Endothelial cell of umbilical vein (primary cell): ENCODE measurements around the gene CACNG8. TPM values are rescaled to one million over a fixed set of nuclear protein-coding genes. Genes with fewer than 3 reads are reported as not detected.

Experiments
- BruUV-seq: library from RNA; stranded (reverse); fragments of 400-500 nt; replicated peaks from 2 replicates; lab custom pipeline; 2021; lab: Mats Ljungman, UMichigan
- CTCF ChIA-PET: fragments of 300-600, 350-600 bp; sonication (Branson Sonifier 250); formaldehyde crosslinking; loops from one replicate; lab custom pipeline; 2021; ENCODE audit warnings: antibody characterized with exemption, inconsistent platforms; lab: Charles Lee
- POLR2A ChIA-PET: fragments of 300-600, 350-600 bp; sonication (Branson Sonifier 250); formaldehyde crosslinking; loops from one replicate; lab custom pipeline; 2021; ENCODE audit warnings: antibody characterized with exemption, inconsistent platforms; lab: Charles Lee
- DNase-seq: peaks from one replicate; pipeline ENCODE4 v3.0.0-alpha.2; 2011; ENCODE audit warnings: low read depth, low spot score
- FAIRE-seq: peaks from 2 replicates; lab custom pipeline; 2011; peaks lifted over from hg19 to GRCh38; lab: Jason Lieb, UNC
- H2AFZ ChIP-seq: 2 replicates; pipeline ENCODE4 v1.6.0; 2012; ENCODE audit warnings: low read depth, low read length, control low read depth, inconsistent platforms
- H3K27ac ChIP-seq: 2 replicates; pipeline ENCODE4 v1.5.1; 2011; ENCODE audit warnings: low read depth, mild to moderate bottlenecking, control low read depth, low read length, moderate library complexity; ENCODE audit not compliant: insufficient read depth
- H3K27me3 ChIP-seq, 2 experiments: 2 replicates each; pipeline versions ENCODE4 v1.6.0 to v1.6.1; 2011; ENCODE audit warnings: low read length in 2 of 2, mixed read lengths in 1 of 2; ENCODE audit not compliant: control insufficient read depth in 2 of 2, insufficient read depth in 2 of 2
- H3K36me3 ChIP-seq, 2 experiments: 2 replicates in 1 of 2; 3 replicates in 1 of 2; pipeline ENCODE4 v1.5.1; 2011; ENCODE audit warnings: low read length in 2 of 2, mild to moderate bottlenecking in 1 of 2, moderate library complexity in 1 of 2; ENCODE audit not compliant: control insufficient read depth in 2 of 2, insufficient read depth in 2 of 2; ENCODE audit errors: extremely low read depth in 1 of 2
- H3K4me1 ChIP-seq: 3 replicates; pipeline ENCODE4 v1.5.1; 2011; ENCODE audit warnings: mild to moderate bottlenecking, low read length; ENCODE audit not compliant: control insufficient read depth, insufficient read depth; ENCODE audit errors: extremely low read depth
- H3K4me2 ChIP-seq: 2 replicates; pipeline ENCODE4 v1.6.1; 2011; ENCODE audit warnings: low read length, control low read depth, mixed read lengths; ENCODE audit not compliant: insufficient read depth
- H3K4me3 ChIP-seq, 3 experiments: fragments of 200-600 bp in 1 of 3; sonication (generic), shearing (Covaris generic) in 1 of 3; replicated peaks in 1 of 3; 2 replicates each; pipeline ENCODE4 v1.5.1; 2011 to 2016; ENCODE audit warnings: control low read depth in 3 of 3, low read length in 3 of 3, mild to moderate bottlenecking in 2 of 3, inconsistent platforms in 1 of 3, low read depth in 1 of 3, moderate library complexity in 1 of 3; ENCODE audit not compliant: insufficient read depth in 1 of 3
- H3K79me2 ChIP-seq: 2 replicates; pipeline ENCODE4 v1.6.0; 2012; ENCODE audit warnings: low read length, inconsistent platforms; ENCODE audit not compliant: control insufficient read depth, insufficient read depth
- H3K9ac ChIP-seq: replicated peaks from 2 replicates; pipeline ENCODE3; 2011; ENCODE audit warnings: low read length, control low read depth; ENCODE audit not compliant: insufficient read depth; ENCODE audit errors: extremely low read depth
- H3K9me1 ChIP-seq: replicated peaks from 3 replicates; pipeline ENCODE4 v1.6.0; 2011; ENCODE audit warnings: mild to moderate bottlenecking, low read length; ENCODE audit not compliant: control insufficient read depth, insufficient read depth; ENCODE audit errors: extremely low read depth
- H3K9me3 ChIP-seq: replicated peaks from 2 replicates; pipeline ENCODE4 v1.5.1; 2012; ENCODE audit warnings: low read length, inconsistent platforms; ENCODE audit not compliant: control insufficient read depth, insufficient read depth
- H4K20me1 ChIP-seq: replicated peaks from 2 replicates; pipeline ENCODE3; 2011; ENCODE audit warnings: mild to moderate bottlenecking, low read length; ENCODE audit not compliant: control insufficient read depth, insufficient read depth; ENCODE audit errors: extremely low read depth
- EZH2 ChIP-seq: IDR thresholded peaks from 2 replicates; pipeline ENCODE4 v1.6.1; 2012; ENCODE audit warnings: borderline replicate concordance, low read depth, mild to moderate bottlenecking, moderate library complexity, low read length, inconsistent platforms; ENCODE audit not compliant: severe bottlenecking
- FOS ChIP-seq: IDR thresholded peaks from 2 replicates; pipeline ENCODE4 v1.6.1; 2011; ENCODE audit warnings: mild to moderate bottlenecking, low read length, moderate library complexity, borderline replicate concordance; ENCODE audit not compliant: insufficient read depth
- GATA2 ChIP-seq: IDR thresholded peaks from 2 replicates; pipeline ENCODE4 v1.7.0; 2011; ENCODE audit warnings: low read depth, mild to moderate bottlenecking, moderate library complexity, mixed read lengths, low read length; ENCODE audit not compliant: insufficient read length, insufficient read depth
- JUN ChIP-seq: IDR thresholded peaks from 2 replicates; pipeline ENCODE4 v1.6.1; 2011; ENCODE audit warnings: borderline replicate concordance, low read depth; ENCODE audit not compliant: insufficient read length, insufficient read depth
- MYC ChIP-seq: IDR thresholded peaks from one replicate; pipeline ENCODE4 v1.6.1; 2011; ENCODE audit warnings: mild to moderate bottlenecking, low read depth, low read length
- POLR2A ChIP-seq: IDR thresholded peaks from 2 replicates; pipeline ENCODE4 v1.6.1; 2012; ENCODE audit warnings: low read depth, mild to moderate bottlenecking, control low read depth, low read length
- POLR2AphosphoS5 ChIP-seq: IDR thresholded peaks from 2 replicates; pipeline ENCODE4 v1.6.1; 2012; ENCODE audit warnings: low read depth, mild to moderate bottlenecking, control low read depth, low read length, moderate library complexity; ENCODE audit not compliant: insufficient read depth
- dilution Hi-C: fragments of 300-500 bp; cut with MboI; formaldehyde crosslinking; loops from one replicate; pipeline ENCODE4 v1.15.0; 2019; ENCODE audit warnings: low sequenced_read_pairs; ENCODE audit not compliant: extremely low pct_ligation_motif_present
- intact Hi-C: fragments of 100-400 bp; cut with micrococcal nuclease; formaldehyde crosslinking; loops from one replicate; pipeline ENCODE4 v1.10.0; 2022
- polyA plus RNA-seq, 4 experiments: library from polyadenylated mRNA; depleted of rRNA in 3 of 4; stranded (reverse) in 3 of 4; unstranded in 1 of 4; fragments of >200 nt; gene quantifications; 2 replicates each; pipeline versions ENCODE4 v1.2.1 to v1.2.3, GENCODE V29; 2011 to 2012; ENCODE audit warnings: missing spikeins in 1 of 4
- total RNA-seq: library from RNA; stranded (reverse); gene quantifications from 2 replicates; pipeline ENCODE4 v1.2.3, GENCODE V29; 2021
- TF ChIP-seq, protein P1 (sequence below), 2 donors: IDR thresholded peaks; 1 replicate in 1 of 2; 2 replicates in 1 of 2; pipeline ENCODE4 v1.5.1; 2011; ENCODE audit warnings: low read length in 2 of 2, mild to moderate bottlenecking in 2 of 2, moderate library complexity in 2 of 2, control low read depth in 1 of 2, inconsistent platforms in 1 of 2, low read depth in 1 of 2; ENCODE audit not compliant: insufficient read depth in 1 of 2; ENCODE audit errors: extremely low read depth in 1 of 2
- TF ChIP-seq, protein P2 (sequence below): IDR thresholded peaks from 2 replicates; pipeline ENCODE4 v1.6.1; 2011; ENCODE audit not compliant: insufficient read depth, insufficient read length

The CACNG8 gene
- total and polyA plus RNA-seq, 2 donors (not counting 3 experiments of a cell fraction or from before 2014, with no cell fraction given), result 0.18 to 1.7 TPM

- no peak overlapping the region for H3K4me3 ChIP-seq
- H3K4me2 ChIP-seq, result no peak overlapping the region
- peaks cover 5% of the 10 kb centered on the region for H3K4me1 ChIP-seq
- TF ChIP-seq GATA2 (no peak), POLR2A (no peak), EZH2 (no peak), FOS (no peak), MYC (no peak), JUN (no peak), POLR2AphosphoS5 (no peak)
- TF ChIP-seq, protein P1, sequence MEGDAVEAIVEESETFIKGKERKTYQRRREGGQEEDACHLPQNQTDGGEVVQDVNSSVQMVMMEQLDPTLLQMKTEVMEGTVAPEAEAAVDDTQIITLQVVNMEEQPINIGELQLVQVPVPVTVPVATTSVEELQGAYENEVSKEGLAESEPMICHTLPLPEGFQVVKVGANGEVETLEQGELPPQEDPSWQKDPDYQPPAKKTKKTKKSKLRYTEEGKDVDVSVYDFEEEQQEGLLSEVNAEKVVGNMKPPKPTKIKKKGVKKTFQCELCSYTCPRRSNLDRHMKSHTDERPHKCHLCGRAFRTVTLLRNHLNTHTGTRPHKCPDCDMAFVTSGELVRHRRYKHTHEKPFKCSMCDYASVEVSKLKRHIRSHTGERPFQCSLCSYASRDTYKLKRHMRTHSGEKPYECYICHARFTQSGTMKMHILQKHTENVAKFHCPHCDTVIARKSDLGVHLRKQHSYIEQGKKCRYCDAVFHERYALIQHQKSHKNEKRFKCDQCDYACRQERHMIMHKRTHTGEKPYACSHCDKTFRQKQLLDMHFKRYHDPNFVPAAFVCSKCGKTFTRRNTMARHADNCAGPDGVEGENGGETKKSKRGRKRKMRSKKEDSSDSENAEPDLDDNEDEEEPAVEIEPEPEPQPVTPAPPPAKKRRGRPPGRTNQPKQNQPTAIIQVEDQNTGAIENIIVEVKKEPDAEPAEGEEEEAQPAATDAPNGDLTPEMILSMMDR (IDR thresholded peaks at IDR 0.05; ENCODE audit: extremely low read depth in 1 of 2, insufficient read depth in 1 of 2, low read depth in 1 of 2, low read length in 2 of 2), result no peak
- TF ChIP-seq, protein P2, sequence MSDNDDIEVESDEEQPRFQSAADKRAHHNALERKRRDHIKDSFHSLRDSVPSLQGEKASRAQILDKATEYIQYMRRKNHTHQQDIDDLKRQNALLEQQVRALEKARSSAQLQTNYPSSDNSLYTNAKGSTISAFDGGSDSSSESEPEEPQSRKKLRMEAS, result no peak
- no peak for DNase-seq
- intact Hi-C loops (no loop called here), dilution Hi-C loops (no loop called here)
- H3K79me2 ChIP-seq, result no peaks in the 10 kb centered on the region
- no peaks in the 10 kb centered on the region for H3K9me3 ChIP-seq
- no peaks in the 10 kb centered on the region for H3K27me3 ChIP-seq
- H3K36me3 ChIP-seq, result no peaks in the 10 kb centered on the region
- H2AFZ ChIP-seq, result no peak overlapping the region
- no peak for FAIRE-seq
- CTCF ChIA-PET, result interaction anchor here (0.9 kb wide), 1 partner anchor 205 kb away, joined by 3 read pairs; no protein-coding TSS in a partner anchor
- H4K20me1 ChIP-seq, result no peaks in the 10 kb centered on the region
- no peak overlapping the region for H3K27ac ChIP-seq
- no peaks in the 10 kb centered on the region for H3K9me1 ChIP-seq
- POLR2A ChIA-PET, result no interaction called here
- no peak overlapping the region for H3K9ac ChIP-seq
- no TSS peak for BruUV-seq
Measured at GRCh38 chr19:54013866-54014265, 51.1 kb downstream of the CACNG8 start.
